Measurements from ENCODE around the gene TUSC1.

Gene TUSC1

GRCh38 chr9:25648116-25648515 is 30.1 kb downstream of the TUSC1 start:
- DNase-seq (ENCODE audit: low read depth) = no peak
- TF ChIP-seq, protein P1, sequence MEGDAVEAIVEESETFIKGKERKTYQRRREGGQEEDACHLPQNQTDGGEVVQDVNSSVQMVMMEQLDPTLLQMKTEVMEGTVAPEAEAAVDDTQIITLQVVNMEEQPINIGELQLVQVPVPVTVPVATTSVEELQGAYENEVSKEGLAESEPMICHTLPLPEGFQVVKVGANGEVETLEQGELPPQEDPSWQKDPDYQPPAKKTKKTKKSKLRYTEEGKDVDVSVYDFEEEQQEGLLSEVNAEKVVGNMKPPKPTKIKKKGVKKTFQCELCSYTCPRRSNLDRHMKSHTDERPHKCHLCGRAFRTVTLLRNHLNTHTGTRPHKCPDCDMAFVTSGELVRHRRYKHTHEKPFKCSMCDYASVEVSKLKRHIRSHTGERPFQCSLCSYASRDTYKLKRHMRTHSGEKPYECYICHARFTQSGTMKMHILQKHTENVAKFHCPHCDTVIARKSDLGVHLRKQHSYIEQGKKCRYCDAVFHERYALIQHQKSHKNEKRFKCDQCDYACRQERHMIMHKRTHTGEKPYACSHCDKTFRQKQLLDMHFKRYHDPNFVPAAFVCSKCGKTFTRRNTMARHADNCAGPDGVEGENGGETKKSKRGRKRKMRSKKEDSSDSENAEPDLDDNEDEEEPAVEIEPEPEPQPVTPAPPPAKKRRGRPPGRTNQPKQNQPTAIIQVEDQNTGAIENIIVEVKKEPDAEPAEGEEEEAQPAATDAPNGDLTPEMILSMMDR (IDR thresholded peaks at IDR 0.05; ENCODE audit: low read depth, low read length) = no peak
- no peak for TF ChIP-seq MYC (IDR thresholded peaks at IDR 0.05; ENCODE audit: low read depth, low read length)
- no peak for TF ChIP-seq MAX (IDR thresholded peaks at IDR 0.05; ENCODE audit: low read depth, low read length)
- TF ChIP-seq POLR2A (IDR thresholded peaks at IDR 0.05; ENCODE audit: extremely low read depth, insufficient read length) = no peak
- H3K4me3 ChIP-seq (ENCODE audit: low read depth, low read length) = no peak overlapping the region

DNA sequence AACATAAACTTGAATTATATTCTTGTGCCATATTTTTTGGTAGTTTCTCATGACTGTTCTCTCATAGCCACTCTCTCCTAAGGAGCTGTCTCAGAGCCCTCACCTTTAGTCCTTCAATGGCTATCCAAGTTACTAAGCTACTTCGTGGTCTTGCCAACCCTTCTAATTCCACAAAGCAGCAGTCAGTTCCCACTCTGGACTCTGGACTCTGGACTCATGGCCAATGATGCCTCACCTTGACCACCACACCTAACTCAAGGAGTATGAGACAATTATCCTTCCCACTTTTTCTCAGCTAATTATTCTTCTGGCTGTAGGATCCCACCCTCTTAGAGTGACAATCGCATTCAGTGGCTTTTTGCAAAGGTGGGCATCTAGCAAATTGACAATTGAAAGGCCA is 42.2 kb downstream of the TUSC1 start:
- H3K4me3 ChIP-seq (ENCODE audit: low read depth, low read length) = no peak overlapping the region
- no peak for DNase-seq (ENCODE audit: low read depth)
- TF ChIP-seq, protein P1 (IDR thresholded peaks at IDR 0.05; ENCODE audit: low read depth, low read length) = no peak
- TF ChIP-seq POLR2A (IDR thresholded peaks at IDR 0.05; ENCODE audit: extremely low read depth, insufficient read length) = no peak
- TF ChIP-seq MAX (IDR thresholded peaks at IDR 0.05; ENCODE audit: low read depth, low read length) = no peak
- TF ChIP-seq MYC (IDR thresholded peaks at IDR 0.05; ENCODE audit: low read depth, low read length) = no peak

GRCh38 chr9:25629231-25629630 is 49.0 kb downstream of the TUSC1 start:
- DNase-seq (ENCODE audit: low read depth) = no peak
- TF ChIP-seq POLR2A (IDR thresholded peaks at IDR 0.05; ENCODE audit: extremely low read depth, insufficient read length) = no peak
- H3K4me3 ChIP-seq (ENCODE audit: low read depth, low read length) = no peak overlapping the region

All from NB4 (cell line).